H9 (cell line): Measurements from ENCODE around the gene FAM78A. TPM values are rescaled to one million over a fixed set of nuclear protein-coding genes. Genes with fewer than 3 reads are reported as not detected.
A peak's percentile ranks its signal among the peaks of the same experiment; 100 is the strongest.

Experiments used
- DNase-seq: peaks from one replicate; pipeline ENCODE4 v3.0.0-alpha.2; 2017
- H2AFZ ChIP-seq: one replicate; pipeline ENCODE4 v1.6.1; 2013; ENCODE audit warnings: mild to moderate bottlenecking, low read length, control low read depth, moderate library complexity
- H2AK5ac ChIP-seq: 2 replicates; pipeline ENCODE4 v1.6.1; 2013; ENCODE audit warnings: low read length, control low read depth, mixed read lengths; ENCODE audit not compliant: insufficient read length
- H2BK120ac ChIP-seq: one replicate; pipeline ENCODE4 v1.6.1; 2013; ENCODE audit warnings: low read depth, mild to moderate bottlenecking, low read length, control low read depth, inconsistent platforms; ENCODE audit not compliant: poor library complexity, severe bottlenecking
- H2BK12ac ChIP-seq: 2 replicates; pipeline ENCODE4 v1.6.1; 2013; ENCODE audit warnings: low read length, control low read depth, mixed read lengths, low read depth; ENCODE audit not compliant: insufficient read length
- H2BK15ac ChIP-seq: 2 replicates; pipeline ENCODE4 v1.6.1; 2013; ENCODE audit warnings: low read depth, low read length, control low read depth
- H2BK20ac ChIP-seq: one replicate; pipeline ENCODE4 v1.6.1; 2013; ENCODE audit warnings: low read depth, mild to moderate bottlenecking, low read length, control low read depth, inconsistent platforms; ENCODE audit not compliant: poor library complexity, severe bottlenecking
- H2BK5ac ChIP-seq: 2 replicates; pipeline ENCODE4 v1.6.1; 2013; ENCODE audit warnings: low read length, control low read depth, mixed read lengths; ENCODE audit not compliant: insufficient read length
- H3K14ac ChIP-seq: 2 replicates; pipeline ENCODE4 v1.6.1; 2013; ENCODE audit warnings: low read length, control low read depth; ENCODE audit not compliant: insufficient read depth
- H3K18ac ChIP-seq: 2 replicates; pipeline ENCODE4 v1.6.1; 2013; ENCODE audit warnings: low read depth, mild to moderate bottlenecking, mixed read lengths, low read length, control low read depth; ENCODE audit not compliant: insufficient read length
- H3K23ac ChIP-seq: 2 replicates; pipeline ENCODE4 v1.6.1; 2013; ENCODE audit warnings: low read length, control low read depth, mixed read lengths, low read depth; ENCODE audit not compliant: insufficient read length
- H3K23me2 ChIP-seq: 2 replicates; pipeline ENCODE4 v1.6.1; 2013; ENCODE audit warnings: low read depth, mild to moderate bottlenecking, mixed read lengths, low read length, control low read depth; ENCODE audit not compliant: insufficient read length, poor library complexity, severe bottlenecking
- H3K27ac ChIP-seq: 2 replicates; pipeline ENCODE4 v1.5.1; 2013; ENCODE audit warnings: low read length, control low read depth, mixed read lengths, low read depth; ENCODE audit not compliant: insufficient read length
- H3K27me3 ChIP-seq: 2 replicates; pipeline ENCODE4 v1.6.1; 2013; ENCODE audit warnings: low read length, control low read depth, inconsistent platforms; ENCODE audit not compliant: insufficient read depth
- H3K4ac ChIP-seq: 2 replicates; pipeline ENCODE4 v1.6.1; 2013; ENCODE audit warnings: low read depth, mild to moderate bottlenecking, control low read depth, inconsistent platforms, low read length, moderate library complexity
- H3K4me1 ChIP-seq: 2 replicates; pipeline ENCODE4 v1.6.1; 2013; ENCODE audit warnings: low read length, control low read depth, inconsistent platforms; ENCODE audit not compliant: insufficient read depth
- H3K4me2 ChIP-seq: 2 replicates; pipeline ENCODE4 v1.6.1; 2013; ENCODE audit warnings: low read length, control low read depth, mixed read lengths; ENCODE audit not compliant: insufficient read length, insufficient read depth
- H3K56ac ChIP-seq: 2 replicates; pipeline ENCODE4 v1.6.1; 2013; ENCODE audit warnings: low read depth, mild to moderate bottlenecking, mixed read lengths, low read length, control low read depth; ENCODE audit not compliant: insufficient read length
- H3K79me1 ChIP-seq: 2 replicates; pipeline ENCODE4 v1.6.1; 2013; ENCODE audit warnings: low read depth, mild to moderate bottlenecking, moderate library complexity, low read length, control low read depth, inconsistent platforms; ENCODE audit not compliant: insufficient read depth, poor library complexity, severe bottlenecking
- H3K79me2 ChIP-seq: 2 replicates; pipeline ENCODE4 v1.6.1; 2013; ENCODE audit warnings: low read length, control low read depth, inconsistent platforms; ENCODE audit not compliant: insufficient read depth
- H3K9ac ChIP-seq: 2 replicates; pipeline ENCODE4 v1.6.1; 2013; ENCODE audit warnings: low read length, control low read depth, mixed read lengths; ENCODE audit not compliant: insufficient read length; ENCODE audit errors: extremely low read depth
- H3K9me3 ChIP-seq: one replicate; pipeline ENCODE4 v1.6.1; 2013; ENCODE audit warnings: low read depth, low read length, inconsistent platforms; ENCODE audit not compliant: control insufficient read depth
- H3T11ph ChIP-seq: one replicate; pipeline ENCODE4 v1.6.1; 2013; ENCODE audit warnings: mild to moderate bottlenecking, low read length, control low read depth, inconsistent platforms
- H4K20me1 ChIP-seq: one replicate; pipeline ENCODE4 v1.6.1; 2013; ENCODE audit not compliant: control insufficient read depth, insufficient read length, insufficient read depth
- H4K5ac ChIP-seq: 2 replicates; pipeline ENCODE4 v1.6.1; 2013; ENCODE audit warnings: low read depth, mild to moderate bottlenecking, mixed read lengths, low read length, control low read depth; ENCODE audit not compliant: insufficient read length
- H4K8ac ChIP-seq: replicated peaks from 2 replicates; pipeline ENCODE4 v1.6.1; 2013; ENCODE audit warnings: low read length, control low read depth, mixed read lengths, low read depth; ENCODE audit not compliant: insufficient read length
- H4K91ac ChIP-seq: 2 replicates; pipeline ENCODE4 v1.6.1; 2013; ENCODE audit warnings: low read depth, mild to moderate bottlenecking, moderate library complexity, mixed read lengths, low read length, control low read depth; ENCODE audit not compliant: insufficient read length
- H3K27ac Mint-ChIP-seq, 3 experiments: 2 replicates in 2 of 3; 3 replicates in 1 of 3; pipeline ENCODE4 v1.8.0; 2020 to 2021; ENCODE audit warnings: mixed read lengths in 3 of 3, mild to moderate bottlenecking in 1 of 3, moderate library complexity in 1 of 3
- H3K27me3 Mint-ChIP-seq: 2 replicates; pipeline ENCODE4 v1.8.0; 2021; ENCODE audit warnings: low read depth, mild to moderate bottlenecking, moderate library complexity, mixed read lengths
- H3K36me3 Mint-ChIP-seq, 3 experiments: 2 replicates in 2 of 3; 3 replicates in 1 of 3; pipeline ENCODE4 v1.8.0; 2020 to 2021; ENCODE audit warnings: low read depth in 3 of 3, mixed read lengths in 3 of 3; ENCODE audit not compliant: insufficient read depth in 1 of 3
- H3K4me1 Mint-ChIP-seq, 2 experiments: 2 replicates each; pipeline ENCODE4 v1.8.0; 2020; ENCODE audit warnings: mixed read lengths in 2 of 2
- H3K4me3 Mint-ChIP-seq, 2 experiments: 2 replicates in 1 of 2; 3 replicates in 1 of 2; pipeline ENCODE4 v1.8.0; 2020 to 2021; ENCODE audit warnings: mild to moderate bottlenecking in 2 of 2, mixed read lengths in 2 of 2, moderate library complexity in 1 of 2
- H3K9me3 Mint-ChIP-seq, 2 experiments: 2 replicates in 1 of 2; 3 replicates in 1 of 2; pipeline ENCODE4 v1.8.0; 2020; ENCODE audit warnings: mild to moderate bottlenecking in 2 of 2, mixed read lengths in 2 of 2, moderate library complexity in 1 of 2
- WGBS: extraction: QIAGEN DNeasy Blood & Tissue Kit; methylation state at CpG from one replicate; pipeline ENCODE4 v1.1.7; 2013; ENCODE audit warnings: missing lambda C conversion rate, low lambda C conversion rate, mixed read lengths; ENCODE audit not compliant: insufficient read length; ENCODE audit errors: extremely low coverage; 5-methylcytosine and 5-hydroxymethylcytosine counted together
- total RNA-seq: library from RNA; stranded (reverse); gene quantifications from 2 replicates; pipeline ENCODE4 v1.2.1, GENCODE V29; 2021
- TF ChIP-seq, protein P1 (sequence below): fragments of 200-600 bp; sonication (generic); conservative IDR thresholded peaks from 3 replicates; pipeline ENCODE4 v1.8.0; 2021; ENCODE audit warnings: antibody characterized with exemption, mild to moderate bottlenecking

FAM78A gene
- total RNA-seq, 1 experiment from 2014 or later: 1.9 TPM

- Histone ChIP-seq H3K4me1 (no peaks in the 10 kb centered on the region; the same call in 1 of the 2 replicates), H3K56ac (no peak overlapping the region), H2BK120ac (no peak overlapping the region), H3K9ac (no peak overlapping the region), H3K79me2 (no peaks in the 10 kb centered on the region), H3K79me1 (no peaks in the 10 kb centered on the region), H3T11ph (no peak overlapping the region), H2AFZ (no peak overlapping the region), H2AK5ac (no peak overlapping the region), H4K5ac (no peak overlapping the region), H4K20me1 (no peaks in the 10 kb centered on the region), H3K23me2 (no peaks in the 10 kb centered on the region), H2BK5ac (no peak overlapping the region), H2BK20ac (no peak overlapping the region), H3K4ac (no peak overlapping the region), H3K23ac (no peak overlapping the region), H4K91ac (no peak overlapping the region), H3K14ac (no peak overlapping the region), H3K18ac (no peak overlapping the region), H4K8ac (no peak overlapping the region), H3K4me2 (no peak overlapping the region), H2BK12ac (no peak overlapping the region), H3K27me3 (no peaks in the 10 kb centered on the region), H3K27ac (no peak overlapping the region), H2BK15ac (no peak overlapping the region), H3K9me3 (no peaks in the 10 kb centered on the region)
- no peak for DNase-seq
- Mint-ChIP-seq H3K36me3 (no peaks in the 10 kb centered on the region), H3K27ac (peak overlapping the region in 2 of 3 experiments; percentile 51 to 65; a peak in 2 of 7 replicates), H3K9me3 (no peaks in the 10 kb centered on the region), H3K27me3 (no peaks in the 10 kb centered on the region), H3K4me1 (peaks cover 5 to 19% of the 10 kb centered on the region in 2 experiments; a peak in 3 of 4 replicates), H3K4me3 (no peak overlapping the region)
- TF ChIP-seq, protein P1, sequence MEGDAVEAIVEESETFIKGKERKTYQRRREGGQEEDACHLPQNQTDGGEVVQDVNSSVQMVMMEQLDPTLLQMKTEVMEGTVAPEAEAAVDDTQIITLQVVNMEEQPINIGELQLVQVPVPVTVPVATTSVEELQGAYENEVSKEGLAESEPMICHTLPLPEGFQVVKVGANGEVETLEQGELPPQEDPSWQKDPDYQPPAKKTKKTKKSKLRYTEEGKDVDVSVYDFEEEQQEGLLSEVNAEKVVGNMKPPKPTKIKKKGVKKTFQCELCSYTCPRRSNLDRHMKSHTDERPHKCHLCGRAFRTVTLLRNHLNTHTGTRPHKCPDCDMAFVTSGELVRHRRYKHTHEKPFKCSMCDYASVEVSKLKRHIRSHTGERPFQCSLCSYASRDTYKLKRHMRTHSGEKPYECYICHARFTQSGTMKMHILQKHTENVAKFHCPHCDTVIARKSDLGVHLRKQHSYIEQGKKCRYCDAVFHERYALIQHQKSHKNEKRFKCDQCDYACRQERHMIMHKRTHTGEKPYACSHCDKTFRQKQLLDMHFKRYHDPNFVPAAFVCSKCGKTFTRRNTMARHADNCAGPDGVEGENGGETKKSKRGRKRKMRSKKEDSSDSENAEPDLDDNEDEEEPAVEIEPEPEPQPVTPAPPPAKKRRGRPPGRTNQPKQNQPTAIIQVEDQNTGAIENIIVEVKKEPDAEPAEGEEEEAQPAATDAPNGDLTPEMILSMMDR: no peak
- WGBS: no CpG with 5 or more reads among the region's 14 CpGs
These were observed 22.3 kb downstream of the FAM78A start for GRCh38 chr9:131253891-131254491.
